Stimulated activated CD8-positive, alpha-beta memory T cell treated with anti-CD3 and anti-CD28 coated beads, Interleukin-4, amount 100 ng/mL, for 24 hours (primary cell): ENCODE data around the gene PPP1R13B.

Experiments used
- DNase-seq: peaks from one replicate; pipeline ENCODE4 v3.0.0-alpha.2; 2020; ENCODE audit warnings: low read depth

The PPP1R13B gene

DNA sequence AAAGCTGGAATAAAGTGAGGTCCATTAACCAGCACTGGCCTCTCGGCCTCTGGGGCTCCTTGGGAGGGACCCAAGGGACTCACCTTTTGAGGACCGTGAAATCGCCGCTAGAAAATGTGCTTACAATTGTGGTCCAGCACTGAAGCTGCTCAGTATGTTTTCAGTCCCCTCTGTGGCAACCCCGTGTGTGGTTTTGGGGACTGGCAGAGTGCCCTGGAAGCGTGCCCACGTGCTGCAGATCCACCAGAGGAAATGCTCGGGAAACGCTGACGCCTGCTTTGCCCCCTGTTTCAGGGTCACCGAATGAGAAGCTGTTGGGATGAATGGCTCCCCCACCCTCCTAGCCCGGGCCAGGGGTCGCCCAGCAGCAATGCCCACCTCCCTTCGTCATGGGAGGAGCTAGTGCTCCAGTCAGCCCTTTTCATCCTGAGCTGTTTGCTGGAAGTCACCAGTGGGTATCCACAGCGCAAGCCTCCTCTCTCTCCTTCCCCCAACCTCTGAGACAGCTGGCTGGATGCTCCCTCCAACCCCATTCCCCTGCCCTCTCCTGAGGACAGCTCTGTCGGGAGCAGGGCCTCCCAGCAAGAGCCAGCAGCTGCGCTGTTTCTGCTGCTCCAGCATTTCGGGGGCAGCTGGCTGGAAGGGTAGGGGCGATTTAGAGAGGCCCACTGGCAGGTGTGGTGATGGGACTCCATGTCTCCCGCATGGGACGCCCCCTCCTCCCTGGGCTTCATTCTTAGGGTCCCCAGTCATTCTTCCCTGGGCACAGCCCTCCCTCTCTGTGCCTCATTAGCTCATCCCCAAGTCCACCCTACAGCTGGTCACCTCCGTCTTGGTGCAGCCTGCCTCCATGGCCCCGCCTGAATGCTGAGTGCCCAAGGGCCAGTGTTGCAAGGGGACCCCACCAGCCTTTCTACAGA is 33.2 kb upstream of the PPP1R13B start:
- no peak for DNase-seq

DNA sequence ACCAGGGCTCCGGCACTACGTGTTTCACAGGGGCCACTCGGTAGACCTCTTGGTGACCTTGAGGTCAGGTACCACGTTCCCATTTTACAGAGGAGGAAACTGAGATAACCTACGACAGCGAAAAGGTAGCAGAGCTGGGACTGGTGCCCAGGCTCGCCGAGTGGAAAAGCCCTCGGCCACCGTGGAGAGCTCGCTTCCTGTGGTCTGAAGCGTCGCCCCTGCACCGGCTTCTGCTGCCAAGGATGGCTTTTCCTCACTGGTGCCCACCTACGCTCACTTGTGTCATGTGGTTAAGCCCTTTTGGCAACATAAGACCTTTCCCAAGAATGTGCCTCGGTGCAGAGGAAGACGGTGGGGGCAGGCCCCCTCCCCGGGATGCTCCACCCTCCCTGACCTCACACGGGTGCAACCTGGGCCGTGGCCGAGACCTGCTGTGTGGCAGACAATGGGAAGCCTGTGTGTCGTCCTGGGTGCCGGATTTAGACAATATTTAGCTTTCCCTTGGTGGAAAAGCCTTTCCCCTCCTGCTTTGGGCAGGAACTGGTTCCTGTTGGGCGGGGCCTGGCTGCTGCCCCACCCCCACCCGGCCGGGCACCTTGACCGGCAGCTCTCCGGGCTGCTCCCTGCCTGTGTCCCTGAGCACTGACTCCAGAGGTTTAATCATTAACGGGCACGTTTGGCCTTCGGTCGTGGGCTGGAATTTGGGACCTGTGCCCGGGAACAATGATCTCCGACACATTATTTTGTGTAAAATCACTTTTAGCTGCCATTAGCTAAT is 32.4 kb upstream of the PPP1R13B start:
- DNase-seq = no peak

DNA sequence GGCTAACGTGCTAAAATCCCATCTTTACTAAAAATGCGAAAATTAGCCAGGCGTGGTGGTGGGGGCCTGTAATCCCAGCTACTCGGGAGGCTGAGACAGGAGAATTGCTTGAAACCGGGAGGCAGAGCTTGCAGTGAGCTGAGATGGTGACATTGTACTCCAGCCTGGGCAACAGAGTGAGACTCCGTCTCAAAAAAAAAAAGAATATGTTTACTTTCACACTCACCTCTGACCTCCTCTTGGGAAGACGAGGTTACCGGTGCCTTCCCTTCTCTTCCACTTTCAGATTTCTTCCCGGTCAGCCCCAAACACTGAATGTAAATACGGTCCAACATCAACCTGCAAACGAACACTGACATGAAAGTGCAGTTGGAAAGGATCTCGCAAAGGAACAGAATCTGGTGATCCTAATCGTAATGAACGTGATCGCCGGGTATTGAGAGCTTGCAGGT is 31.8 kb upstream of the PPP1R13B start:
- DNase-seq = no peak

DNA sequence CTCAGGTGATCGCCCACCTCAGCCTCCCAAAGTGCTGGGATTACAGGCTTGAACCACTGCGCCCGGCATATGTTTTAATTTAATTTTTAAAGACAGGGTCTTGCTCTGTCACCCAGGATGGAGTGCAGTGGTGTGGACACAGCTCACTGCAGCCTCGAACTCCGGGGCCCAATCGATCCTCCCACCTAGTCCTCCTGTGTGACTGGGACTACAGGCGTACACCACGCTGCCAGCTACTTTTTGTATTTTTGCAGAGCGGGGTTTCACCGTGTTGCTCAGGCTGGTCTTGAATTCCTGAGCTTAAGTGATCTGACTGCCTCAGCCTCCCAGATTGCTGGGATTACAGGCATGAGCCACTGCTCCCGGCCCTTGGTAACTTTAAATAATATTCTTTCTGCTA is 30.8 kb upstream of the PPP1R13B start:
- no peak for DNase-seq

DNA sequence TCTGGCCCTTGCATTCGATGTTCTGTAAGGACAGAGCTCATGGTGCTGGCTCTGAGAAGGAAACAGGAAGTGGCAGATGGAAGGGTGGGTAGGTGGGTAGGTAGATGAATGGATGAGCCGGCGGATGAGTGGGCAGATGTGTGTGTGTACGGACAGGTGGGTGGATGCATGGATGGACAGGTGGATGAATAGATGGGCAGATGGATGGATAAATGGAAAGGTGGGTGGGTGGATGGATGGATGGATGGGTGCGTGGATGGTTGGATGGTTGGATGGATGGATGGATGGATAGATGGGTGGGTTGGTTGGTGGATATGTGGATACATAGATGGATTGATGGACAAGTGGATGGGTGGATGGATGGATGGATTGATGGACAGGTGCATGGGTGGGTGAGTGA is 27.6 kb upstream of the PPP1R13B start:
- no peak for DNase-seq

DNA sequence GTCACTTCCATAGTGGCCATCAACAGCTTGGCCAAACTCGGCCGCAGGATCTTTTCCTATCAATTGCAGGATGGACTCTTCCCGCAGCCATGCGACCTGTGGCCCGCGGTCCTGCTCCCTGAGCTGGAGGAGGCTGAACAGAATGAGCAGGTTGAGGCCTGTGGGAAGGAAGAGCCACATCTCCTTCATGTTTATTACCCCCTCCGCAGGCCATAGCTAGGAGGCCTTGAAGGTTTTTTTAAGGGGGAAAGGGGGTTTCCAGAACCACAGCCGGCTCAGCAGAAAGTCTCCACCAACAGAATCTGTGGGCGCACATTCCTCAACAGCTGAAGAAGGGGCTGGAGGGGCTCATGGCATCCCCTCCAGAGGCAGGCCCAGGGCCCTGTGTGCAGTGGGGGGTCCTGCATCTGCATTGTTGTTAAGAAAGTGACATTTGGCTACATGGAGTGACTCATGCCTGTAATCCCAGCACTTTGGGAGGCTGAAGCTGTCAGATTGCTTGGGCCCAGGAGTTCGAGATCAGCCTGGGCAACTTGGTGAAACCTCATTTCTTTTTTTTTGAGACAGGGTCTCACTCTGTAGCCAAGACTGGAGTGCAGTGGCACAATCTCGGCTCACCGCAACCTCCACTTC is 25.2 kb upstream of the PPP1R13B start:
- no peak for DNase-seq

DNA sequence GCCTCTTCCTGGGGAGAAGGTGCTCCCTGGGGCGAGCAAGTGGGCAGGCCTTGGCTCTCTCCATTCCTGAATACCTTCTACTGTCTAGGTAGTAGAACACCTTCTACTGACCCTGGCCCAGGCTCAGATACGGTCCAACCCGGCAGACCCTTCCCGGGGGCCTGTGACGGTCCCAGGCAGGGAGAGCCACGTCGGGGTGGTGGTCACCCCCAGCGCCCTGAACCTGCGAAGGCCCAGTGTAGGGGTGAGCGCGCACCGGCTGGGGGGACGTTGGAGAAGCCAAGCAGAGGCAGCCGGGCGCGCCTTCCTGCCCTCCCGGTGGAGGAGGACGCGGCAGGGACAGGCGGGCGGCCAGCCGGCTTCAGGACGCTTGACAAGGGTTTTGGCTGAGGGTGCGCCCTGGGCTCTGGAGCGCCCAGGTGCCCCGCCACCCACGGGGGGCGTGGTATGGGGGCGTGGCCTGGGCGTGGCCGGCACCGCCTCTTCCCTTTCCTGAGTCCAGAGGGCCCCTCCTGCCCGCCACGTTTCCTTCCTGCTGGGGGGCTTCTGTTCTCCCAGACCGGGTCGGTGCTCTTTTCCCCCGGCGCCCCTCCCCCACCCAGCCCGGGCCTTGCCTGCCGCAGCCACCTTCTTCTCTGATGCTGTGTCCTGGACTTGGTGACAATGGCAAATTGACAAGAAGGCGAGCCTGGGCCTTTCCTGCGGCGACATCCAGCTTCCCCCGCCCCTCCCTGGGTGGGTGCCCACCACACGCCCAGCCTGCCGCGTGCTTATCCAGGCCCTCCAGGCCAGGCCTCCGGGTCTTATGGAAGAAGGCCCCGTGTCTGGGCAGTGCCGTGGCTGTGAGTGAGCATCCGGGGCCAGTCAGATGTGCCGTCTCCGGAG is 24.5 kb upstream of the PPP1R13B start:
- DNase-seq = peak; percentile 68

DNA sequence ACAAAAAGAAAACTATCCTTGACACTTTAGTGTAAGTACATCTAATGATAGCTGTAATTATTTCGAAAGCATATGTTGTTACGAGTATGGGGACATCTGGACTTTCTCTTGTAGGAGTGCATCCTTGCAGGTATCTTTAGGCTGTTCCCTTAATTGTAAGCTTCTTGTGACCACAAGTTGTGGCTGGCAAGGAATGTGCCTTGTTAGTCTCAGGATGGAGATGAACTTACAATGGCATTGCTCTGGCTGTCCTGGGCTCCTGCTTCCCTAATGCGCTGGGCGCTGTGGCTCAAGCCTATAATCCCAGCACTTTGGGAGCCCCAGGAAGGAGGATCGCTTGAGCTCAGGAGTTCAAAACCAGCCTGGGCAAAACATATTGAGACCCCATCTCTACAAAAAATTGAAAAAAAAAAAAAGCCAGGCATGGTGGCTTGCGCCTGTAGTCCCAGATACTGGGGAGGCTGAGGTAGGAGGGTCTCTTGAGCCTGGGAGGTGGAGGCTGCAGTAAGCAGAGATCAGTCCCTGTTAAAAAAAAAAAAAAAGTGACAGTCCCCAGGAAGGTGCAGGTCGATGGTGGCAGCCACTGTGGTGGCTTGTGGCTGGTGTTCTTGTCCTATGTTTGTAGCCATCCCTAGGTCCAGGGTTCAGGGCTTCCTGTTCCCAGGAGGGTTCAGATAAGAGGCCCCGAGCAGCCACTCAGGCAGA is 23.7 kb upstream of the PPP1R13B start:
- no peak for DNase-seq

DNA sequence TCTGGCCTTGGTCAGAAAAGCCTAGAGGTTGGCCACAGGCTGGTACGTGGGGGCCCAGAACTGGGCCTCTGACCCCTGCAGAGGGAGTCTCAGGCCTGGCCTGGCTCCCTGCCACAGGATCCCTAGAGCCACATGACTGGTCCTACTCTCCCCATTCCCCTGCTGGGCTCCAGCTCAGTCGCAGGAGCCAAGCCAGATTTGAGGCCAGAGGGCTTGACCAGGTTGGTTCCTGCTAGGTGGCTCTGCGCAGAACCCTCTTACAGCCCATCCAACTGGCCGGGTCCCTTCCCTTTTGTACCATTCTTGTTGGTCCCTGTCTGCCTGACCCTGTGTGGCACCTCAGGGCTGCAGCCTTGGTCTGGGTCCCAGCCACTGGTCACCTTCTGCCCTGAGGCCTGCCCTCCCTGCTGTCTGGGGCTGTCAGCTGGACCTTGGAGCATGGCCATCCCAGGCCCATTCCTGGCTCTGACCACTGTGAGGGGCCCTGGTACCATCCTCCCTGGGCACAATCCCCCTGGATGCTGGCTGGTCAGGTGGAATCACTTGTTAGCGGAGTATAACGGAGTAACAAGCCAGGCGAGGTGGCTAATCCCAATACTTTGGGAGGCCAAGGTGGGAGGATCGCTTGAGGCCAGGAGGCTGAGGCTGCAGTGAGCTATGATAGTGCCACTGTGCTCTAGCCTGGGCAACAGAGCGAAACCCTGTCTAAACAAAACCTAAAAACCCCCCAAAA is 22.9 kb upstream of the PPP1R13B start:
- DNase-seq = no peak

DNA sequence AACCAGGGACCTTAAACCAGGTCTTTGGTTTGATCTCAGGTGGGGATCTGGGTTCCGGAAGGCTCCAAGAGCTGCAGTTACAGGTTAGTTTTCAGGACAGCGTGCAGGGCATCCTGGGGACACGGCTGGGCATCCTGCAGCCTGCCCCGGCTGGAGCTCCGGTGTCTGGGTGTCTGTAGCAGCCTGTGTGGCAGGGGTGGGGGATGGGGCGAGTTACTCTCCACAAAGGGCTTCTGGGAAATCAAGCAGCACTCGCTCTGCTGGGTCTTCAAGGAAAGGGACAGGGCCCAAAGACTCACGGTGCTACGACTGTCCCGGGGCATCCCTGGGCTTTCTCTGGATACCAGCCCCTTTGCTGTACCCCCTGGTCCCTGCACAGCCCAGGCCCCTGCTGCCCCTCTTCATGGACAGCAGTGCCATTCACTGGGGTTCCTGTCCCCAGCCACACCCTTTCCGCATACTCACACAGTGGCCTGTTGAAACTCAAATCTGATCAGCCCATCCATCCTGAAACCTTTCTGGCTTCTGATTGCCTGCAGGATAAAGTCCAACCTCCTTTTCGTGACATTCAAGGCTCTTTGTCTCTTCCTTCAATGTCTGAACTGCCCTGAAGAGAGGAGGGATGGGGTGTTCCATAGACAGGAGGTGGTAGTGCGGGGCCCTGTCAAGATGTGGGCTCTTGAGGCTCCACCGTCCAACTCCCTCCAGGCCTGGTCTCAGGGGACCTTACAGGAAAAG is 22.2 kb upstream of the PPP1R13B start:
- DNase-seq = no peak

DNA sequence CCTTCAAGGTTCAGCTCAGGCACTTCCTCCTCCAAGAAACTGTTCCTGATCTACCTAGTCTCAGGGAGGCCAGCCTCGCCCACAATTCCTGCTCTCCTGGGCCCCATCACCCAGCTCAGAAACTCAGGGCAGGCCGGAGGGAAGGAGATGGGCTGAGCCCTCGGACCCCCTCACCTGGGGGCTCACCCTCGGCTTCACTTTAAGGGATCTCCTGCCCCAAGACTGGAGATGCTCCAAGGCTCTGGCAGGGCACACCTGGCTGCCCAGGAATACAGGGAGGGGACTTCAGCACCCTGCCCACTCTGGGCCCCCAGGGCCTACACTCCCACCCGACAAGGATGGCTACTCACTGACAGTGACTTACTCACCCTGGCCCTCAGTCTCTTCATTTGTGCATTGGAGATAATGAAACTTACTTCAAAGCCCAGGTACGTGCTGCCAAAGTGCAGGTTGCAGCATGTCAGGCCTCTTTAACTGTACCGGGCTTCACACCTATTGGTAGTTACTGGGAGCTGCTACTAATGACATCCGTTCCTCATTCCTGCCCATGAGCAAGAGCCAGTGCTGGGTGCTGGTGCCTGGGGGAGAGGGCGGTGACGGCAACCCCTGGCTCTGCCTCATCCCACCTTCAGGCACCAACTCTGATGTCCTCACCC is 21.0 kb upstream of the PPP1R13B start:
- no peak for DNase-seq

DNA sequence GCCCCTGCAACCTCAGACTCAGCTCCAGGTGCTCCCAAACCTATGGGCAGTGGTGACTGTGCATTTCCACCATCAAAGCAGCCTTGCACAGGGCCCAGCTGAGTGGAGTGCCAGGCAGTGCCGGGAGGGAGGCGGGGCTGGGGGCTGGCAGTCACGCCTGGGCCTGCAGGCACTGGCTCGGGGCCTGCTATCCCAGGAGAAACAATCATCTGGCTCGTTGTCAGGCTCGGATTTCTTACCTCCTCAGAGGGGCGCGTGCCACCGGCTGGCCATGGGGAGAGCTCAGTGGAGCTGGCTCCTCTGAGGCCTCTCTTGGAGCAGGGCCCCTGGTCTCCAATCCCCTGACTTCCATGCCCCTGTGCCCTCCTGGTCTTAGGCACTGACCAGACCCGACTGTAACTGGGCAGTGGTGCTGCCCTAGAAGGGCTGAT is 20.2 kb upstream of the PPP1R13B start:
- no peak for DNase-seq

DNA sequence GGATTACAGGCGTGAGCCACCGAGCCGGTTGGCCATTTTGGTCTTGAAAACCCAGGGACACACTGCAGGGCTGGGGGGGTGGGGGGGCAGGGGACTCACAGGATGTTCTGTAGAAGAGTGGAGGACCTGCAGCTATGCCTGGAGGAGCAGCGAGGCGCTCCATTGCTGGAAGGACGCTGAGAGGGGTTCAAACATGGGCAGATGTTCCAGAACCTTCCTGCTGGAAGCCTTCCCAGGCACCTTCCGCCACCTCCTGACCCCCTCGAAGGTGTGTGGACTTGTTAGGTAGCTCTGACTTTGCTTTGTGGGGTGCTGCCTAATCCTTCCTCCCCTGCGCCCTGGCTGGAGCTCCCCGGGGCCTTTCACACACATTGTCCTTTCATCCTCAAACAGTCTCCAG is 19.6 kb upstream of the PPP1R13B start:
- no peak for DNase-seq

DNA sequence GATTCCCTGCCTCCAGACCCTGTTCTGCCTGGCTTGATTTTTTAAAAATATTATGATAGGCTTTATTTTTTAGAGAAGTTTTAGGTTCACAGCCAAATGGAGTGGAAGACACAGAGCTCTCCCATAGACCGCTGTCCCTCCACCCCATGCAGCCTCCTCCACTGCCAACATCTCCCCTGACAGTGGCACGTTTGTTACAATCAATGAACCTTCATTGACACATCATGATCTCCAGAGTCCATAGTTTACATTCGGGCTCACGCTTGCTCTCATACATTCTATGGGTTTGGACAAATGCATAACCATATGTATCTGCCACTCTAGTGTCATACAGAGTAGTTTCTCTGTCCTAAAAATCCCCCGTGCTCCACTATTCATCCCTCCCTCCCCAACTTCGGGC is 15.9 kb upstream of the PPP1R13B start:
- DNase-seq = no peak

DNA sequence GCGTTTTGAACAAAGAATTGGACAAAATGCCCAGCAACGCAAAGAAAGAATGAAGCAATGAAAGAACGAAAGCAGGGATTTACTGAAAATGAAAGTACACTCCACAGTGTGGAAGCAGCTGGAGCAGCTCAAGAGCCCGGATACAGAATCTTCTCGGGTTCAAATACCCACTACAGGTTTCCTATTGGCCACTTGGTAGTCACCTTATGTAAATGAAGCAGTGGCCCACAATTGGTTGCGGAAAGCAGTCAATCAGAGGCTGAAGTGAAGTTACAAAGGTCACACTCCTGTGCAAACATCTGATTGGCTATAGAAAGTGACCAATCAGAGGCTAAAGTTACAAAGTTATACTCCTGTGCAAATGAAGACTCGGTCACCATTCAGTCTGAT is 15.0 kb upstream of the PPP1R13B start:
- DNase-seq = no peak

DNA sequence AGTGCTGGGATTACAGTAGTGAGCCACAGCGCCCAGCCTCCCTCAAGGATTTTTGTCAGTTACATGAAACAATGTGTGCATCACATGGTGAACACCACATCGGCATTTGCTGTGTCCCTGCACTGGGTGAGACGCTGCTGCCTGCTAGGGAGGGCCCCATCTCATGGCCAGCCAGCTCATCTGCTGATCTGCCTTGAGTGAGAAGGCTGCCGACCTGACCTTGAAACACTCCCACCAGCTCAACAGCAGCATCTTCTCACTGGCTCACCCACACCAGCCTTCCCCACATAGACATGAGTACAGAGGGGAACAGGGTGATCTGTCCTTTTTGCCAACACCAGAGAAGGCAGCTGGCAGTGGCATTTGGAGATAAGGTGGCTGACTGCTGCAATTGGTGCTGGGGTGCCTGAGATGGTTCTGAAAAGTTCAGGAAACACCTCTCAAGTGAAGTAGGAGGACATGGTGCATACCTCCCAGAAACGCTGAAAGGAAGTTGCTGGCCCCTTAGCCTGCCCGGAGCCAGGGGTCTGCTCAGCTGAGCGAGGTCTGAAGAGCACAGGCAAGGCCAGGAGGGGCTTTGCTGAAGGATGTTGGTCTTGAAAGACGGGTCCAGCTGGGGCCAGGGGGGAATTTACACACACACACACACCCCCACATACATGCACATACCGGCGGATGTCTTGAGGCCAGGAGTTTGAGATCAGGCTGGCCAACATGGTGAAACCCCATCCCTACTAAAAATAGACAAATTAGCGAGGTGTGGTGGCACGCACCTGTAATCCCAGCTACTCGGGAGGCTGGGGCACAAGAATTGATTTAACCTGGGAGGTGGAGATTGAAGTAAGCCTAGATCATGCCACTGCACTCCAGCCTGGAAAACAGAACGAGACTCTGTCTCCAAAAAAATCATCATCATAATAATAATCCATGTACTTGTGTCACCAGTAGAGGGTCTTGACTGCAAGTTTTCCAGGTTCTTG is 14.3 kb upstream of the PPP1R13B start:
- no peak for DNase-seq

DNA sequence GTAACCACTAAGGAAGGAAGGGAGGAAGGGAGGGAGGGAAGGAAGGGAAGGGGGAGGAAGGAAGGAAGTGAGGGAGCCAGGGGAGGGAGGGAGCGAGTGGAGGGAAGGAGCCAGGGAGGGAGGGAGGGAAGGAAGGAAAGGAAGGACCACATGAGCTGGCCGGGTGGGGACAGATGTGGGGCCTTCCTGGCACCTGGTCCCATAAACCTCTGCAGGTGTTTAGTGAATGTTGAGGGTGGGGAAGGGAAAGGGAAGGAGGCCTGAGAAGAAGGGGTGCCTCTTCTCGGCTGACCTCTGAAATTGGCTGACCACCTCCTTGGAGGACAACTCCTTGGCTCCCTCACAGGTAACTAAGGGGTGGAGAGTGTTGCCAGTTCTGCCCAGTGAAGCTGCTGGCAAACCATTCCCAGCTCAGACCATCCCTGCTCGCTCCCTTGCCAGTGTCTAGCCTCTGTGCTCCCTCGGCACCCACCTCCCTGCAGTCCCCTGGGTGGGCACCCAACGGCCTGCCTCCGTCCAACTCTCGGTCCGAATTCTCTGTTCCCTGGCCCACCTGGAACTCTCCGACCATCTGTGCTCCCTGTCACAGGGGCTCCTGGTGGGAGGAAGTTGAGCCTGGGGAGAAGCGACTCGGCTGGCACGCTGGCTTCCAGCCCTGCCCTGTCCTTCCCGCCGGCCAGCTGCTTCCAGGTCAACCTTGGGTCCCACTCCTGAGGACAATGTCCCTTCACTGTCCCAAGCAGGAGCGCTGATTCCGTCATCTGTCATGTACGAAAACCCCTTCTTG is 12.2 kb upstream of the PPP1R13B start:
- no peak for DNase-seq
